ENCODE data around the gene AP1M2. TPM values are rescaled to one million over a fixed set of nuclear protein-coding genes. Genes with fewer than 3 reads are reported as not detected.

AP1M2 gene
- total RNA-seq, 1 donor from 2014 or later: 0.45 TPM

- no peak for TF ChIP-seq CTCF (IDR thresholded peaks at IDR 0.05)
These were observed 38.3 kb downstream of the AP1M2 start for GRCh38 chr19:10548746-10549276.

GRCh38 chr19:10546817-10547216, 40.3 kb downstream of the AP1M2 start:
- Mint-ChIP-seq H3K9me3 (ENCODE audit: low read depth) (no peaks in the 10 kb centered on the region), H3K36me3 (ENCODE audit: low read depth) (peaks cover 18% of the 10 kb centered on the region), H3K27me3 (ENCODE audit: low read depth) (no peaks in the 10 kb centered on the region), H3K4me1 (ENCODE audit: low read depth) (peaks cover 15% of the 10 kb centered on the region), H3K27ac (ENCODE audit: unreplicated experiment) (no peak overlapping the region), H3K4me3 (ENCODE audit: unreplicated experiment) (no peak overlapping the region)
- no peak for DNase-seq (ENCODE audit: low spot score)
- TF ChIP-seq CTCF (IDR thresholded peaks at IDR 0.05): no peak

More at GRCh38 chr19:10548746-10549276, 38.3 kb downstream of the AP1M2 start:
- Mint-ChIP-seq H3K4me3 (ENCODE audit: unreplicated experiment) (no peak overlapping the region), H3K36me3 (ENCODE audit: low read depth) (peaks cover 27% of the 10 kb centered on the region), H3K4me1 (ENCODE audit: low read depth) (peaks cover 12% of the 10 kb centered on the region), H3K27me3 (ENCODE audit: low read depth) (no peaks in the 10 kb centered on the region), H3K9me3 (ENCODE audit: low read depth) (no peaks in the 10 kb centered on the region), H3K27ac (ENCODE audit: unreplicated experiment) (no peak overlapping the region)
- DNase-seq (ENCODE audit: low spot score): no peak

GRCh38 chr19:10544753-10545251, 42.3 kb downstream of the AP1M2 start:
- H3K4me1 Mint-ChIP-seq (ENCODE audit: low read depth): peaks cover 15% of the 10 kb centered on the region
- H3K36me3 Mint-ChIP-seq (ENCODE audit: low read depth): peaks cover 8% of the 10 kb centered on the region
- H3K4me3 Mint-ChIP-seq (ENCODE audit: unreplicated experiment): peak overlapping the region; percentile 82
- no peak for TF ChIP-seq CTCF (IDR thresholded peaks at IDR 0.05)
- no peaks in the 10 kb centered on the region for H3K9me3 Mint-ChIP-seq (ENCODE audit: low read depth)
- H3K27me3 Mint-ChIP-seq (ENCODE audit: low read depth): no peaks in the 10 kb centered on the region
- peak overlapping the region; percentile 3 for H3K27ac Mint-ChIP-seq (ENCODE audit: unreplicated experiment)
- no peak for DNase-seq (ENCODE audit: low spot score)

- Mint-ChIP-seq H3K4me3 (ENCODE audit: unreplicated experiment) (peak overlapping the region; percentile 82), H3K9me3 (ENCODE audit: low read depth) (no peaks in the 10 kb centered on the region), H3K36me3 (ENCODE audit: low read depth) (peaks cover 7% of the 10 kb centered on the region), H3K4me1 (ENCODE audit: low read depth) (peaks cover 15% of the 10 kb centered on the region), H3K27me3 (ENCODE audit: low read depth) (no peaks in the 10 kb centered on the region), H3K27ac (ENCODE audit: unreplicated experiment) (peak overlapping the region; percentile 59)
- no peak for DNase-seq (ENCODE audit: low spot score)
- TF ChIP-seq CTCF (IDR thresholded peaks at IDR 0.05): no peak
These were observed 42.8 kb downstream of the AP1M2 start for GRCh38 chr19:10544242-10544752.

- peaks cover 4% of the 10 kb centered on the region for H3K36me3 Mint-ChIP-seq (ENCODE audit: low read depth)
- no peaks in the 10 kb centered on the region for H3K27me3 Mint-ChIP-seq (ENCODE audit: low read depth)
- H3K4me1 Mint-ChIP-seq (ENCODE audit: low read depth): peaks cover 15% of the 10 kb centered on the region
- no peaks in the 10 kb centered on the region for H3K9me3 Mint-ChIP-seq (ENCODE audit: low read depth)
- H3K27ac Mint-ChIP-seq (ENCODE audit: unreplicated experiment): peak within 1 kb of the TSS; percentile 59
- no peak for TF ChIP-seq CTCF (IDR thresholded peaks at IDR 0.05)
- no peak for DNase-seq (ENCODE audit: low spot score)
- H3K4me3 Mint-ChIP-seq (ENCODE audit: unreplicated experiment): peak within 1 kb of the TSS; percentile 82
These were observed 43.5 kb downstream of the AP1M2 start, which contains the start of gene ATG4D for GRCh38 chr19:10543420-10544241. TSS of gene ATG4D (plus strand) at chr19:10543904. CDS start at chr19:10544091, 187 bp downstream.
